Fibroblast of lung (primary cell): ENCODE measurements around the gene PHEX. TPM values are rescaled to one million over a fixed set of nuclear protein-coding genes. Genes with fewer than 3 reads are reported as not detected.

Source experiments
- DNase-seq, 2 donors: peaks; one replicate each; pipeline versions ENCODE4 v3.0.0 to v3.0.0-alpha.2; 2010; ENCODE audit warnings: low read depth in 2 of 2
- H2AFZ ChIP-seq: 2 replicates; pipeline ENCODE4 v1.5.1; 2012; ENCODE audit warnings: low read length, control low read depth, inconsistent platforms
- H3K27ac ChIP-seq: 2 replicates; pipeline ENCODE4 v1.5.1; 2011; ENCODE audit warnings: low read length, control low read depth; ENCODE audit not compliant: insufficient read depth
- H3K27me3 ChIP-seq: 2 replicates; pipeline ENCODE4 v1.5.1; 2011; ENCODE audit warnings: mild to moderate bottlenecking, low read length; ENCODE audit not compliant: control insufficient read depth, insufficient read depth
- H3K36me3 ChIP-seq: 2 replicates; pipeline ENCODE4 v1.5.1; 2011; ENCODE audit warnings: low read length; ENCODE audit not compliant: control insufficient read depth, insufficient read depth
- H3K4me1 ChIP-seq: 2 replicates; pipeline ENCODE4 v1.5.1; 2011; ENCODE audit warnings: low read length; ENCODE audit not compliant: control insufficient read depth, insufficient read depth; ENCODE audit errors: extremely low read depth
- H3K4me2 ChIP-seq: 2 replicates; pipeline ENCODE4 v1.5.1; 2011; ENCODE audit warnings: low read length, control low read depth; ENCODE audit not compliant: insufficient read depth; ENCODE audit errors: extremely low read depth
- H3K4me3 ChIP-seq, 4 experiments: fragments of 200-600 bp in 1 of 4; sonication (generic) in 1 of 4; replicated peaks in 1 of 4; 2 replicates each; pipeline ENCODE4 v1.5.1; 2011 to 2016; ENCODE audit warnings: low read length in 4 of 4, low read depth in 3 of 4, mild to moderate bottlenecking in 3 of 4, control low read depth in 2 of 4, inconsistent platforms in 1 of 4, mixed read lengths in 1 of 4; ENCODE audit not compliant: insufficient read depth in 1 of 4; ENCODE audit errors: control extremely low read depth in 1 of 4
- H3K79me2 ChIP-seq: 2 replicates; pipeline ENCODE4 v1.5.1; 2012; ENCODE audit warnings: mild to moderate bottlenecking, low read length, inconsistent platforms; ENCODE audit not compliant: control insufficient read depth, insufficient read depth
- H3K9ac ChIP-seq: 2 replicates; pipeline ENCODE4 v1.5.1; 2011; ENCODE audit warnings: mild to moderate bottlenecking, low read length, control low read depth; ENCODE audit not compliant: insufficient read depth
- H3K9me3 ChIP-seq: 2 replicates; pipeline ENCODE4 v1.5.1; 2012; ENCODE audit warnings: low read depth, low read length; ENCODE audit not compliant: control insufficient read depth, insufficient read depth
- H4K20me1 ChIP-seq: 2 replicates; pipeline ENCODE4 v1.5.1; 2011; ENCODE audit warnings: low read length; ENCODE audit not compliant: control insufficient read depth, insufficient read depth; ENCODE audit errors: extremely low read depth
- CTCF ChIP-seq, 2 donors: IDR thresholded peaks in 1 of 2; conservative IDR thresholded peaks in 1 of 2; 1 replicate in 1 of 2; 2 replicates in 1 of 2; pipeline ENCODE4 v1.5.1; 2011 to 2012; ENCODE audit warnings: low read length in 2 of 2, control low read depth in 1 of 2, inconsistent platforms in 1 of 2, low read depth in 1 of 2, mild to moderate bottlenecking in 1 of 2
- EZH2 ChIP-seq: IDR thresholded peaks from 2 replicates; pipeline ENCODE4 v1.5.1; 2012; ENCODE audit warnings: low read length, control low read depth, mild to moderate bottlenecking; ENCODE audit errors: missing control alignments
- polyA plus RNA-seq, 2 donors: library from polyadenylated mRNA; depleted of rRNA in 1 of 2; stranded (reverse) in 1 of 2; unstranded in 1 of 2; fragments of >200 nt; gene quantifications; 2 replicates each; pipeline ENCODE4 v1.2.1, GENCODE V29; 2011 to 2012; ENCODE audit warnings: missing spikeins in 1 of 2
- total RNA-seq: library from RNA; depleted of rRNA; stranded (reverse); fragments of >200 nt; gene quantifications from 2 replicates; pipeline ENCODE4 v1.2.1, GENCODE V29; 2014

Gene PHEX
- total and polyA plus RNA-seq, 2 donors (not counting 1 experiment from before 2014, with no cell fraction given), result 1.2 to 1.7 TPM

GRCh38 chrX:22272613-22273012 is 240.5 kb downstream of the PHEX start, which contains the start of gene CBLL2:
Gene CBLL2, plus strand, starts transcription at chrX:22272913. Its CDS starts 79 bp downstream, at chrX:22272992.
- Histone ChIP-seq H4K20me1 (no peaks in the 10 kb centered on the region), H3K4me2 (no peak within 1 kb of the TSS), H3K27me3 (no peaks in the 10 kb centered on the region), H3K4me1 (no peaks in the 10 kb centered on the region), H3K36me3 (no peaks in the 10 kb centered on the region), H3K9ac (no peak within 1 kb of the TSS), H3K4me3 (no peak within 1 kb of the TSS), H2AFZ (no peak within 1 kb of the TSS), H3K27ac (no peak within 1 kb of the TSS), H3K9me3 (no peaks in the 10 kb centered on the region), H3K79me2 (no peaks in the 10 kb centered on the region)
- DNase-seq, result no peak
- TF ChIP-seq CTCF (conservative IDR thresholded peaks at IDR 0.05 in 1 of 2, IDR thresholded peaks at IDR 0.05 in 1 of 2; ENCODE audit: low read depth in 1 of 2, low read length in 2 of 2) (no peak), EZH2 (no peak)

- Histone ChIP-seq H3K36me3 (no peaks in the 10 kb centered on the region), H3K9ac (no peak overlapping the region), H3K4me3 (no peak overlapping the region), H3K9me3 (no peaks in the 10 kb centered on the region), H3K27me3 (no peaks in the 10 kb centered on the region), H3K4me1 (no peaks in the 10 kb centered on the region), H2AFZ (no peak overlapping the region), H4K20me1 (no peaks in the 10 kb centered on the region), H3K4me2 (no peak overlapping the region), H3K27ac (no peak overlapping the region), H3K79me2 (no peaks in the 10 kb centered on the region)
- no peak for DNase-seq
- TF ChIP-seq CTCF (conservative IDR thresholded peaks at IDR 0.05 in 1 of 2, IDR thresholded peaks at IDR 0.05 in 1 of 2; ENCODE audit: low read depth in 1 of 2, low read length in 2 of 2) (no peak), EZH2 (no peak)
These were observed 241.7 kb downstream of the PHEX start for GRCh38 chrX:22273714-22274317.

- H4K20me1 ChIP-seq, result no peaks in the 10 kb centered on the region
- no peaks in the 10 kb centered on the region for H3K27me3 ChIP-seq
- H3K36me3 ChIP-seq, result no peaks in the 10 kb centered on the region
- no peaks in the 10 kb centered on the region for H3K4me1 ChIP-seq
- H3K4me3 ChIP-seq, result no peak overlapping the region
- DNase-seq, result peak; percentile 3 to 37
- no peak overlapping the region for H3K4me2 ChIP-seq
- H3K79me2 ChIP-seq, result no peaks in the 10 kb centered on the region
- H2AFZ ChIP-seq, result no peak overlapping the region
- H3K27ac ChIP-seq, result no peak overlapping the region
- H3K9me3 ChIP-seq, result no peaks in the 10 kb centered on the region
- no peak for TF ChIP-seq EZH2
- TF ChIP-seq CTCF (conservative IDR thresholded peaks at IDR 0.05 in 1 of 2, IDR thresholded peaks at IDR 0.05 in 1 of 2; ENCODE audit: low read depth in 1 of 2, low read length in 2 of 2), result no peak
- no peak overlapping the region for H3K9ac ChIP-seq
These were observed 244.7 kb downstream of the PHEX start for GRCh38 chrX:22276781-22277180.
